Measurements from ENCODE around the gene SLC39A11. TPM values are rescaled to one million over a fixed set of nuclear protein-coding genes. Genes with fewer than 3 reads are reported as not detected.

Gene SLC39A11
- polyA plus RNA-seq, 1 of the 3 experiments (the other 2 are of a cell fraction), result 23.5 TPM

DNA sequence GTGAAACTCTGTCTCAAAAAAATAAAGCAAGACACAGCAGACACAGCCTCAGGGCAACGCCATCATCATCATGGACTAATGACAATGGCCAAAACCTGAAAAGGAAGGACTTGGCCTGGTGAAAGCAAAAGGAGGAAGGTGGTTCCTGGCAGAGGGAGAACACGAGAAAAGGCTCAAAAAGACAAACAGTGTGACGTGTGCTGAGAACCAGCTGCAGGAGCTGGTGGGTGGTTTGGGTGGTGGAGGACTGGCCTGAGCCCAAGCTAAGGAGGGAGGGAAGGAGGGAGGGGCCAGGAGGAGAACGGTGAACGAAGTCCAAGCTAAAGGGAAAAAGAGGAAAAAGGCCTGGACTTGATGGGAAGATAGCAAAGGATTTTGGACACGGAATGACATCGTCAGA lies 85.1 kb downstream of the SLC39A11 start:
- no peak for DNase-seq
- no peaks in the 10 kb centered on the region for H3K9me3 ChIP-seq
- ChIA-PET POLR2A (no interaction called here), CTCF (interaction anchor here (1.2 to 2.2 kb wide), 2 partner anchors 22 to 182 kb away, joined by 4 to 12 read pairs; no protein-coding TSS in a partner anchor)
- H3K4me1 ChIP-seq (ENCODE audit: control insufficient read depth in 1 of 2, insufficient read depth in 2 of 2, low read depth in 1 of 2, low read length in 1 of 2), result peaks cover 0 to 6% of the 10 kb centered on the region in 2 experiments; a peak in 1 of 4 replicates
- no peak overlapping the region for H3K27ac ChIP-seq (ENCODE audit: low read depth in 2 of 2, low read length in 1 of 2)
- no peak overlapping the region for H3K4me2 ChIP-seq
- H3K4me3 ChIP-seq (ENCODE audit: low read depth in 2 of 2, low read length in 1 of 2), result no peak overlapping the region
- WGBS (ENCODE audit: low lambda C conversion rate), result 94% methylated on average over 7 of the region's 7 CpGs
- no peaks in the 10 kb centered on the region for H3K27me3 ChIP-seq (ENCODE audit: insufficient read depth)
- no peak overlapping the region for H2AFZ ChIP-seq (ENCODE audit: low read depth)
- no peak overlapping the region for H3K9ac ChIP-seq
- H4K20me1 ChIP-seq (ENCODE audit: insufficient read depth), result no peaks in the 10 kb centered on the region
- TF ChIP-seq, protein P1, sequence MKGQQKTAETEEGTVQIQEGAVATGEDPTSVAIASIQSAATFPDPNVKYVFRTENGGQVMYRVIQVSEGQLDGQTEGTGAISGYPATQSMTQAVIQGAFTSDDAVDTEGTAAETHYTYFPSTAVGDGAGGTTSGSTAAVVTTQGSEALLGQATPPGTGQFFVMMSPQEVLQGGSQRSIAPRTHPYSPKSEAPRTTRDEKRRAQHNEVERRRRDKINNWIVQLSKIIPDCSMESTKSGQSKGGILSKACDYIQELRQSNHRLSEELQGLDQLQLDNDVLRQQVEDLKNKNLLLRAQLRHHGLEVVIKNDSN (IDR thresholded peaks at IDR 0.05; ENCODE audit: borderline replicate concordance, low read depth), result no peak
- no peak for TF ChIP-seq FOXJ3 (CRISPR knock-in tag; IDR thresholded peaks at IDR 0.05)
- no peak for TF ChIP-seq TCF12 (IDR thresholded peaks at IDR 0.05)
- no peak for TF ChIP-seq TAF1 (IDR thresholded peaks at IDR 0.05; ENCODE audit: borderline replicate concordance, low read depth, low read length)
- no peak for TF ChIP-seq JUND (IDR thresholded peaks at IDR 0.05)
- TF ChIP-seq MXI1 (IDR thresholded peaks at IDR 0.05; ENCODE audit: low read depth, low read length), result no peak
- no peak for TF ChIP-seq SMC3 (IDR thresholded peaks at IDR 0.05; ENCODE audit: low read depth, low read length)
- no peak for TF ChIP-seq ELF1 (IDR thresholded peaks at IDR 0.05)
- TF ChIP-seq RXRA (IDR thresholded peaks at IDR 0.05; ENCODE audit: borderline replicate concordance, low read depth), result no peak
- no peak for TF ChIP-seq NRF1 (IDR thresholded peaks at IDR 0.05; ENCODE audit: low read depth, low read length)
- TF ChIP-seq MEF2A (IDR thresholded peaks at IDR 0.05; ENCODE audit: borderline replicate concordance, low read depth), result no peak
- no peaks in the 10 kb centered on the region for H3K36me3 ChIP-seq (replicated peaks in 1 of 2; ENCODE audit: control insufficient read depth in 1 of 2, insufficient read depth in 2 of 2, low read length in 1 of 2)
- H3K9me2 ChIP-seq, result no peaks in the 10 kb centered on the region
- H3K79me2 ChIP-seq (ENCODE audit: insufficient read depth), result no peaks in the 10 kb centered on the region
- no peaks in the 10 kb centered on the region for H3F3A ChIP-seq (replicated peaks; ENCODE audit: insufficient read depth)

DNA sequence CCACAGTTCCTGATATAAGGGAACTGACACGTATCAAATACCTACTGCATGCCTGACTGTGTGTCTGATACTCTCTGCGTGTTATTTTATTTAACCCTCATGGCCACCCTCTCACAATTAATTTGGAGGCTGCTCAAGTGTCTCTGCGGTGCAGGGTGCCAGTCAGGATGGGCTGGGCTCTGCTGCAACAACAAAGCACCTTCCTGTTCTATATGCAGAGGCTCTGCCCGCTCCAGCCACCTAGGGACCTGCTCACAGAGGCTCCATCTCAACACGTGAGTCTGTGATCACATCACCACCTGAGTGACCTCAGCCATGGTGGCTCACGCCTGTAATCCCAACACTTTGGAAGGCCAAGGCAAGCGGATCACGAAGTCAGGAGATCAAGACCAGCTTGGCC lies 87.1 kb downstream of the SLC39A11 start:
- no peaks in the 10 kb centered on the region for H3K36me3 ChIP-seq (replicated peaks in 1 of 2; ENCODE audit: control insufficient read depth in 1 of 2, insufficient read depth in 2 of 2, low read length in 1 of 2)
- ChIA-PET CTCF (interaction anchor here (0.7 to 1.6 kb wide), 3 partner anchors 19 to 186 kb away, joined by 3 to 4 read pairs (median 3); no protein-coding TSS in a partner anchor), POLR2A (no interaction called here)
- no peaks in the 10 kb centered on the region for H3K9me2 ChIP-seq
- 82% methylated on average over 8 of the region's 8 CpGs for WGBS (ENCODE audit: low lambda C conversion rate)
- no peaks in the 10 kb centered on the region for H3K79me2 ChIP-seq (ENCODE audit: insufficient read depth)
- H4K20me1 ChIP-seq (ENCODE audit: insufficient read depth), result no peaks in the 10 kb centered on the region
- no peak overlapping the region for H3K9ac ChIP-seq
- H2AFZ ChIP-seq (ENCODE audit: low read depth), result no peak overlapping the region
- no peak overlapping the region for H3K4me2 ChIP-seq
- H3K9me3 ChIP-seq, result no peaks in the 10 kb centered on the region
- H3K4me3 ChIP-seq (ENCODE audit: low read depth in 2 of 2, low read length in 1 of 2), result no peak overlapping the region
- no peaks in the 10 kb centered on the region for H3F3A ChIP-seq (replicated peaks; ENCODE audit: insufficient read depth)
- H3K27ac ChIP-seq (ENCODE audit: low read depth in 2 of 2, low read length in 1 of 2), result no peak overlapping the region
- TF ChIP-seq, protein P2, sequence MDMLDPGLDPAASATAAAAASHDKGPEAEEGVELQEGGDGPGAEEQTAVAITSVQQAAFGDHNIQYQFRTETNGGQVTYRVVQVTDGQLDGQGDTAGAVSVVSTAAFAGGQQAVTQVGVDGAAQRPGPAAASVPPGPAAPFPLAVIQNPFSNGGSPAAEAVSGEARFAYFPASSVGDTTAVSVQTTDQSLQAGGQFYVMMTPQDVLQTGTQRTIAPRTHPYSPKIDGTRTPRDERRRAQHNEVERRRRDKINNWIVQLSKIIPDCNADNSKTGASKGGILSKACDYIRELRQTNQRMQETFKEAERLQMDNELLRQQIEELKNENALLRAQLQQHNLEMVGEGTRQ (IDR thresholded peaks at IDR 0.05; ENCODE audit: borderline replicate concordance, low read depth, low read length), result no peak
- TF ChIP-seq, protein P3, sequence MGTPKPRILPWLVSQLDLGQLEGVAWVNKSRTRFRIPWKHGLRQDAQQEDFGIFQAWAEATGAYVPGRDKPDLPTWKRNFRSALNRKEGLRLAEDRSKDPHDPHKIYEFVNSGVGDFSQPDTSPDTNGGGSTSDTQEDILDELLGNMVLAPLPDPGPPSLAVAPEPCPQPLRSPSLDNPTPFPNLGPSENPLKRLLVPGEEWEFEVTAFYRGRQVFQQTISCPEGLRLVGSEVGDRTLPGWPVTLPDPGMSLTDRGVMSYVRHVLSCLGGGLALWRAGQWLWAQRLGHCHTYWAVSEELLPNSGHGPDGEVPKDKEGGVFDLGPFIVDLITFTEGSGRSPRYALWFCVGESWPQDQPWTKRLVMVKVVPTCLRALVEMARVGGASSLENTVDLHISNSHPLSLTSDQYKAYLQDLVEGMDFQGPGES (IDR thresholded peaks at IDR 0.05; ENCODE audit: low read depth, low read length), result no peak
- TF ChIP-seq, protein P4, sequence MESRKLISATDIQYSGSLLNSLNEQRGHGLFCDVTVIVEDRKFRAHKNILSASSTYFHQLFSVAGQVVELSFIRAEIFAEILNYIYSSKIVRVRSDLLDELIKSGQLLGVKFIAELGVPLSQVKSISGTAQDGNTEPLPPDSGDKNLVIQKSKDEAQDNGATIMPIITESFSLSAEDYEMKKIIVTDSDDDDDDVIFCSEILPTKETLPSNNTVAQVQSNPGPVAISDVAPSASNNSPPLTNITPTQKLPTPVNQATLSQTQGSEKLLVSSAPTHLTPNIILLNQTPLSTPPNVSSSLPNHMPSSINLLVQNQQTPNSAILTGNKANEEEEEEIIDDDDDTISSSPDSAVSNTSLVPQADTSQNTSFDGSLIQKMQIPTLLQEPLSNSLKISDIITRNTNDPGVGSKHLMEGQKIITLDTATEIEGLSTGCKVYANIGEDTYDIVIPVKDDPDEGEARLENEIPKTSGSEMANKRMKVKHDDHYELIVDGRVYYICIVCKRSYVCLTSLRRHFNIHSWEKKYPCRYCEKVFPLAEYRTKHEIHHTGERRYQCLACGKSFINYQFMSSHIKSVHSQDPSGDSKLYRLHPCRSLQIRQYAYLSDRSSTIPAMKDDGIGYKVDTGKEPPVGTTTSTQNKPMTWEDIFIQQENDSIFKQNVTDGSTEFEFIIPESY (IDR thresholded peaks at IDR 0.05; ENCODE audit: borderline replicate concordance, low read depth), result no peak
- TF ChIP-seq YY1 (IDR thresholded peaks at IDR 0.05; ENCODE audit: low read depth), result no peak
- no peak for DNase-seq
- H3K27me3 ChIP-seq (ENCODE audit: insufficient read depth), result no peaks in the 10 kb centered on the region
- H3K4me1 ChIP-seq (ENCODE audit: control insufficient read depth in 1 of 2, insufficient read depth in 2 of 2, low read depth in 1 of 2, low read length in 1 of 2), result no peaks in the 10 kb centered on the region; a peak in 1 of 4 replicates
